Measurements from ENCODE around the gene YBX2.

Gene YBX2

DNA sequence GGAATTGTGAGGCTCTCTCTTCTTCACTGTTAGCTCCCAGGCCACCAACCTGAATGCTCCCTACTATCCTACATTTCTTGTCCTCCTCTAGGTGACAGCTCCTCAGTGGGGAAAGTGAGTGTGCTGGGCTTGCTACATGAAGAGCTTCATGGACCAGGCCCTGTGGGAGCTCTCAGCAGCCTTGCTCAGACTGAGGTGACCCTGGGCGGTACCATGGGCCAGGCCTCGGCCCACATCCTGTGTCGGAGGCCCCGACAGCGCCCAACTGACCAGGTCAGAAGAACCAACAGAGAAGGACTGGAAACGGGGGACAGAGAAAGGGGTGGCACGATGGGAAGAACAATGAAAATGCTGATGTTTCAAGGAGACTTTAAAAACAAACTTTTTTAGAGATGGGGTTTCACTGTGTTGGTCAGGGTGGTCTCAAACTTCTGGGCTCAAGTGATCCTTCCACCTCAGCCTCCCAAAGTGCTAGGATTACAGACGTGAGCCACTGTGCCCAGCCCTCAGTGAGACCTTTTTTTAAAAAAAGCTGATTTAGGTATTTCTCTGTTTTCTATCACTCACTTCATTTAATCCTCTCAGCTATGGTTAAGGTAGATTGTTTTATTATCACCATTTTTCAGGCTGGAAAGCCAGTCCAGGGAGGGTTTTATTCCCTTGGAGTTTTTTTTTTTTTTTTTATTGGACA lies 37.5 kb downstream of the YBX2 start:
- ChIA-PET POLR2A (interaction anchor here (0.7 to 1.4 kb wide), 4 partner anchors 15 to 73 kb away, joined by 3 to 4 read pairs (median 3); no protein-coding TSS in a partner anchor), CTCF (no interaction called here)
- no peak for DNase-seq (ENCODE audit: extremely low spot score)
- TF ChIP-seq CTBP1 (IDR thresholded peaks at IDR 0.05; ENCODE audit: borderline replicate concordance) (no peak), ZNF384 (IDR thresholded peaks at IDR 0.05) (no peak), FOXA1 (IDR thresholded peaks at IDR 0.05) (no peak), SUZ12 (IDR thresholded peaks at IDR 0.05) (no peak), TARDBP (IDR thresholded peaks at IDR 0.05) (no peak), LEF1 (IDR thresholded peaks at IDR 0.05; ENCODE audit: borderline replicate concordance) (no peak), FOXK2 (IDR thresholded peaks at IDR 0.05) (no peak)
- TF ChIP-seq, protein P1, sequence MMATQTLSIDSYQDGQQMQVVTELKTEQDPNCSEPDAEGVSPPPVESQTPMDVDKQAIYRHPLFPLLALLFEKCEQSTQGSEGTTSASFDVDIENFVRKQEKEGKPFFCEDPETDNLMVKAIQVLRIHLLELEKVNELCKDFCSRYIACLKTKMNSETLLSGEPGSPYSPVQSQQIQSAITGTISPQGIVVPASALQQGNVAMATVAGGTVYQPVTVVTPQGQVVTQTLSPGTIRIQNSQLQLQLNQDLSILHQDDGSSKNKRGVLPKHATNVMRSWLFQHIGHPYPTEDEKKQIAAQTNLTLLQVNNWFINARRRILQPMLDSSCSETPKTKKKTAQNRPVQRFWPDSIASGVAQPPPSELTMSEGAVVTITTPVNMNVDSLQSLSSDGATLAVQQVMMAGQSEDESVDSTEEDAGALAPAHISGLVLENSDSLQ (IDR thresholded peaks at IDR 0.05), result no peak

DNA sequence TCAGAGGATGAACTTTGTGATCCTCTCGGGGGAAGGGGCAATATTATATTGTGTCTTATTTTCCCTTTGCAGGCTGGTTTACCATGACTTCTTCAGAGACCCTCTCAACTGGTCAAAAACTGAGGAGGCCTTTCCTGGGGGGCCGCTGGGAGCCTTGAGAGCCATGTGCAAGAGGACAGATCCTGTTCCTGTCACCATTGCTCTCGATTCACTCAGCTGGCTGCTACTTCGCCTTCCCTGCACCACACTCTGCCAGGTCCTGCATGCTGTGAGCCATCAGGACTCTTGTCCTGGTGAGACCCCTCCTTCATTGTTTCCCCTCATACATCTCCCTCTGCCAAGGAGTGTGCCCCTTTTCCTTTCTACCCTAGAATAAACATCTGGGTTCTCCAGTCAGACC lies 39.9 kb downstream of the YBX2 start:
- ChIA-PET POLR2A (no interaction called here), CTCF (no interaction called here)
- TF ChIP-seq BHLHE40 (IDR thresholded peaks at IDR 0.05; ENCODE audit: borderline replicate concordance) (no peak), FOXA1 (IDR thresholded peaks at IDR 0.05) (no peak), ELF4 (IDR thresholded peaks at IDR 0.05) (no peak), FOXM1 (IDR thresholded peaks at IDR 0.05; ENCODE audit: borderline replicate concordance) (no peak), ARNT (IDR thresholded peaks at IDR 0.05) (no peak), CTBP1 (IDR thresholded peaks at IDR 0.05; ENCODE audit: borderline replicate concordance) (no peak), FOXK2 (IDR thresholded peaks at IDR 0.05) (no peak), ZNF384 (IDR thresholded peaks at IDR 0.05) (no peak)
- TF ChIP-seq, protein P1 (IDR thresholded peaks at IDR 0.05), result no peak
- DNase-seq (ENCODE audit: extremely low spot score), result no peak

DNA sequence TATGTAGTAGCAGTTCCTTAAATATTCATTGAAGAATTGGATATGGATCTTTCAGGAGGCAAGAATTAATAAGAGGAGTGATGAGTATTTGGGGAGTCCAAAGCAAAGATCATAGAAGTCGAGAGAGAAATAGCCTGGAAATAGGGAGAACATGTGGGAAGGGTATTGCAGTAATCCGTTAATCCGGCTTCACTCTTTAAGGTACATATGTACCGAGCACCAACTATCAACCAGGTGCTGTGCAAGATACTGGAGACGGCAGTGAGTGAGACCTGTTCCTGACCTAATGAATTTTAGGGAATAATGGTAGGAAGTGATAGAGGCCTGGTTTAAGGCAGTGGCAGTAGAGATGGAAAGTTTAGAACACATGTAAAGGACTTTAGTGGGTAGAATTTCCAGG lies 41.4 kb downstream of the YBX2 start:
- POLR2A ChIA-PET, result no interaction called here
- CTCF ChIA-PET, result no interaction called here
- no peak for DNase-seq (ENCODE audit: extremely low spot score)
- TF ChIP-seq LEF1 (IDR thresholded peaks at IDR 0.05; ENCODE audit: borderline replicate concordance) (no peak), ZNF384 (IDR thresholded peaks at IDR 0.05) (no peak), ARNT (IDR thresholded peaks at IDR 0.05) (no peak), TARDBP (IDR thresholded peaks at IDR 0.05) (no peak), BHLHE40 (IDR thresholded peaks at IDR 0.05; ENCODE audit: borderline replicate concordance) (no peak), CTBP1 (IDR thresholded peaks at IDR 0.05; ENCODE audit: borderline replicate concordance) (no peak), SP1 (IDR thresholded peaks at IDR 0.05) (no peak), L3MBTL2 (conservative IDR thresholded peaks at IDR 0.05) (no peak), SUZ12 (IDR thresholded peaks at IDR 0.05) (no peak), FOXK2 (IDR thresholded peaks at IDR 0.05) (no peak), HDGF (IDR thresholded peaks at IDR 0.05; ENCODE audit: borderline replicate concordance) (no peak), ELF4 (IDR thresholded peaks at IDR 0.05) (no peak), FOXA1 (IDR thresholded peaks at IDR 0.05) (no peak), NFRKB (IDR thresholded peaks at IDR 0.05) (no peak), FOXM1 (IDR thresholded peaks at IDR 0.05; ENCODE audit: borderline replicate concordance) (no peak)
- TF ChIP-seq, protein P1 (IDR thresholded peaks at IDR 0.05), result no peak

DNA sequence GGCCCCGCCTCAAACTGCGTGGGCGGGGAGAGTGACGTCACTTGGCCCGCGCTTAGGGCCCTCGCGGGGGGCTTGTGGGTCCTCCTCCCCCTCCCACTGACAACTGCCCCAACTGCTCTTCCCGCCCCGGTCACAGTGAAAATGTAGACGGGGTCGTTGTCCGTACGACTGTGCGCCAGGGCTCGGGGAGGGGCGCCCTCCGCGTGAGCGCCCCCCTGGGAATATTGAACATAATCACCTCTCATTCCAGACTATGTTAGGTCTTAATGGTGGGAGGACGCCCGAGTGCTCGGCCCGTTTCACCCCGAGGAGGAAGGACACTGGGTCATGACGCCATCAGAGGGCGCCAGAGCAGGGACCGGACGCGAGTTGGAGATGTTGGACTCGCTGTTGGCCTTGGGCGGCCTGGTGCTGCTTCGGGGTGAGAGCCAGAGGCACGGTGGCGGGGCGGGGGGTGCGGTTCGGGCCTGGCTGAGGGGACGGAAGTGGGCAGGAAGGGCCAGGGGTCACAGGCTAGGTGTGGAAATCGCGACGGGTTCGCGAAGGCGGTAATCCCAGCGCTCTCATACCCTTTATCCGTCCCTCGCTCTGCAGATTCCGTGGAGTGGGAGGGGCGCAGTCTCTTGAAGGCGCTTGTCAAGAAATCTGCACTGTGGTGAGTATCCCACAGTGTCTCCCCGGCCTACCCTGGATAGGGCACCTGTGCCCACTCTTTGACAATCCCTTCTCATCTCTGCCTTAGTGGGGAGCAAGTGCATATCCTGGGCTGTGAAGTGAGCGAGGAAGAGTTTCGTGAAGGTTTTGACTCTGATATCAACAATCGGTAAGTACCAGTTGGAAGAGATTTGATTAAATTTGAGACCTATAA lies 42.0 kb downstream of the YBX2 start, which contains the start of gene ELP5:
Gene ELP5 (plus strand): TSS at position 40 of the 868 bp plus-strand sequence. CDS start 336 bp downstream, at position 376.
- POLR2A ChIA-PET, result interaction anchor here (1.0 to 4.3 kb wide), 3 partner anchors 12 to 38 kb away, joined by 3 to 52 read pairs (median 3); partner anchors contain the start of genes GABARAP and PHF23
- peak; percentile 90 for DNase-seq (ENCODE audit: extremely low spot score)
- TF ChIP-seq L3MBTL2 (conservative IDR thresholded peaks at IDR 0.05) (0 out of 2 replicates have a peak, but pooled peaks have one; percentile 20), SP1 (IDR thresholded peaks at IDR 0.05) (no peak)
- CTCF ChIA-PET, result no interaction called here

DNA sequence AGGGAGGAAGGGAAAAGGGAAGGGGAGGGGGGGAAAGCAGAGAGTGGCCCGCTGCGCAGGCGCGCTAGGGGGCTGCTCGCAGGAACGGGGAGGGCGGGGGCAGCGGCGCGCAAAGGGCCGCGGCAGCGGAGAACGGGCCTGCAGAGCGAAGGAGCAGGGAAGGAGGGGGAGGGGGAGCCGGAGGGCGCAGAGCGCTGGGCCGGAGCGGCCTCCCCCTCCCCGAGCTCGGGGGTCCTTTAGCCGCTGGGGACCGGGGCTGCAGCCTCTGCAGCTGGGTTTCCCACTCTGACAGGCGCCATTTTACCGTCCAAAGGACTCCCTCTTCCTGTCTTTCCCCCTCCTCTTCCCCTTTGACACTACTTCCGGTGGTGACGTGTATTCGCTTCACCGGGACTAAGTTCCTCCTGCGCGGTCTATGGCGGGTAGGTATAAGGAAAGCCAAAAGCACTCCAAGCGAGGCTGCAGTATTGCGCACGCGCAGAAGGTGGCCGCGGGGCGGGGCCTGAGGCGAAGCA lies 42.7 kb downstream of the YBX2 start, which contains the start of gene CTDNEP1:
Gene CTDNEP1 (minus strand): TSS at position 74 of the 515 bp plus-strand sequence. CDS start 438 bp downstream, outside the sequence.
- ChIA-PET POLR2A (interaction anchor here (1.0 to 4.3 kb wide), 3 partner anchors 11 to 37 kb away, joined by 3 to 52 read pairs (median 3); partner anchors contain the start of genes GABARAP and PHF23), CTCF (interaction anchor here (0.6 to 1.7 kb wide), 3 partner anchors 11 to 30 kb away, joined by 3 read pairs; partner anchors contain the start of gene SLC2A4)
- DNase-seq (ENCODE audit: extremely low spot score), result peak; percentile 95
- TF ChIP-seq, protein P1 (IDR thresholded peaks at IDR 0.05), result peak; percentile 51; the same call in 1 of the 2 replicates
- no peak for TF ChIP-seq ARNT (IDR thresholded peaks at IDR 0.05)
- TF ChIP-seq BHLHE40 (IDR thresholded peaks at IDR 0.05; ENCODE audit: borderline replicate concordance), result no peak
- peak; percentile 63 for TF ChIP-seq ELF4 (IDR thresholded peaks at IDR 0.05)

Measured in HEK293T (cell line).